HG03159 (cell line): Measurements from ENCODE around the gene ARHGAP42.

Experiments
- ATAC-seq: cut with Tn5 transposase; IDR thresholded peaks from one replicate; pipeline ENCODE4 v1.9.1; 2021; ENCODE audit warnings: mild to moderate bottlenecking, moderate library complexity; ENCODE audit not compliant: unreplicated experiment

ARHGAP42 gene

GRCh38 chr11:100830978-100831732 lies 144.1 kb downstream of the ARHGAP42 start:
- no peak for ATAC-seq

- ATAC-seq: no peak
Observed at GRCh38 chr11:100831929-100832494, 144.9 kb downstream of the ARHGAP42 start.

GRCh38 chr11:100832829-100833228 lies 145.7 kb downstream of the ARHGAP42 start:
- no peak for ATAC-seq

GRCh38 chr11:100833276-100833675 lies 146.2 kb downstream of the ARHGAP42 start:
- no peak for ATAC-seq

- ATAC-seq: no peak
Observed at GRCh38 chr11:100835854-100836253, 148.8 kb downstream of the ARHGAP42 start.

- ATAC-seq: no peak
Observed at GRCh38 chr11:100837311-100837710, 150.2 kb downstream of the ARHGAP42 start.

- ATAC-seq: no peak
Observed at GRCh38 chr11:100841711-100842407, 154.8 kb downstream of the ARHGAP42 start.

- no peak for ATAC-seq
Observed at GRCh38 chr11:100847696-100848216, 160.7 kb downstream of the ARHGAP42 start.

GRCh38 chr11:100849009-100849900 lies 162.2 kb downstream of the ARHGAP42 start:
- no peak for ATAC-seq

GRCh38 chr11:100849901-100850235 lies 162.8 kb downstream of the ARHGAP42 start:
- ATAC-seq: no peak

- no peak for ATAC-seq
Observed at GRCh38 chr11:100851147-100851546, 164.1 kb downstream of the ARHGAP42 start.

GRCh38 chr11:100851584-100852152 lies 164.6 kb downstream of the ARHGAP42 start:
- no peak for ATAC-seq

- ATAC-seq: peak; percentile 77
Observed at GRCh38 chr11:100855466-100856067, 168.5 kb downstream of the ARHGAP42 start.

- ATAC-seq: no peak
Observed at GRCh38 chr11:100857236-100858005, 170.3 kb downstream of the ARHGAP42 start.

GRCh38 chr11:100860318-100861155 lies 173.4 kb downstream of the ARHGAP42 start:
- ATAC-seq: no peak

- ATAC-seq: no peak
Observed at GRCh38 chr11:100861212-100861611, 174.1 kb downstream of the ARHGAP42 start.

GRCh38 chr11:100863080-100863581 lies 176.0 kb downstream of the ARHGAP42 start:
- peak; percentile 83 for ATAC-seq

- no peak for ATAC-seq
Observed at GRCh38 chr11:100865443-100866065, 178.5 kb downstream of the ARHGAP42 start.
